ENCODE data around the gene CPZ.

Gene CPZ
- long read RNA-seq, donor 1, partial matches to known transcripts: 0 of 2 reads
- long read RNA-seq, donor 1, other reads (novel, unspliced or antisense): 0 of 2 reads
- long read RNA-seq, donor 2: 0 reads
- long read RNA-seq, donor 3, partial matches to known transcripts: 0 of 3 reads
- long read RNA-seq, donor 3, other reads (novel, unspliced or antisense): 0 of 3 reads
- long read RNA-seq, donor 4, partial matches to known transcripts: 0 of 2 reads
- long read RNA-seq, donor 4, other reads (novel, unspliced or antisense): 0 of 2 reads
- long read RNA-seq, donor 5, partial matches to known transcripts: 0 of 3 reads
- long read RNA-seq, donor 5, other reads (novel, unspliced or antisense): 0 of 3 reads
- long read RNA-seq, donor 6, partial matches to known transcripts: 0 of 1 reads
- long read RNA-seq, donor 6, other reads (novel, unspliced or antisense): 0 of 1 reads
- long read RNA-seq, donor 7, partial matches to known transcripts: 7 of 12 reads
- long read RNA-seq, donor 7, other reads (novel, unspliced or antisense): 0 of 12 reads
- long read RNA-seq, donor 8, partial matches to known transcripts: 0 of 2 reads
- long read RNA-seq, donor 8, other reads (novel, unspliced or antisense): 0 of 2 reads

DNA sequence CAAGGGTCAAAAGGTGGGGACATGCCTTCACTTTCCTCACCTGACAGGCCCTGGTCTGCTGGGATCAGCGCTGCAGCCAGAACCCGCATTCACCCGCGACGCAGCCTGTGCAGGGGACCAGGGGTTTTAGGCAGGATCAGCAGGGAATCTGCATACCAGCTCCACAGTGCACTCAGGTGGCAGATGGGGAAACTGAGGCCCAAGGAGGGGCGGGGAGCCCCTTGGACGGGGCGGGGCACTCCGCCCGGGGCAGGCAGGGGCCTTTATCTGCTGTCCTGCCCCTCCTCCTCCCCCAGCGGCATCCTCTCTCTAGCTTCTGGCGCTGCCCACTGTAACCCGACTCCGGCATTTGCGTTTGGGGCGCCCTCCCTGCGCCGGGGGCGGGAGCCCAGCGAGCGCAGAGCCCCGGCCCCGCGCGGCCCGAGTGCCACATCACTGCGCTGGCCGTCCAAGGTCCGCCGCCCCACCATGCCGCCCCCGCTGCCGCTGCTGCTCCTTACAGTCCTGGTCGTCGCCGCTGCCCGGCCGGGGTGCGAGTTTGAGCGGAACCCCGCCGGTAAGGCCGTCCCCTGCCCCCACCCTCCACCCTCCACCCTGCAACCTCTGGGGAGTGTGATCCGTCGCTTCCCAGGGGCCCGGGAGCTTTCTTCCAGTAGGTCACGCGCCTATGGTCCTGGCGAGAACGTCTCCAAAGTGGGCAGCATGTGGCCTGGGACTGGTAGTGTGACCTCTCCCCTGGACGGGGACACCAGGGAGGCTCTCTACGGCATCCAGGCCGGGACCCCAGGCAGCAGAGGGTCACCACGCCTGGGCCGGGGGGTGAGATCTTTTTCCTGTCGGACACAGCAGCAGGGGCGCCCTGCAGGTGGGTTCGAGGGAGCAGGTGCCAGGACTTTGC lies at the start of gene CPZ:
Gene CPZ (plus strand): TSS at position 400 of the 898 bp plus-strand sequence. CDS start 69 bp downstream, at position 469.
- DNase-seq: peak; percentile 63

DNA sequence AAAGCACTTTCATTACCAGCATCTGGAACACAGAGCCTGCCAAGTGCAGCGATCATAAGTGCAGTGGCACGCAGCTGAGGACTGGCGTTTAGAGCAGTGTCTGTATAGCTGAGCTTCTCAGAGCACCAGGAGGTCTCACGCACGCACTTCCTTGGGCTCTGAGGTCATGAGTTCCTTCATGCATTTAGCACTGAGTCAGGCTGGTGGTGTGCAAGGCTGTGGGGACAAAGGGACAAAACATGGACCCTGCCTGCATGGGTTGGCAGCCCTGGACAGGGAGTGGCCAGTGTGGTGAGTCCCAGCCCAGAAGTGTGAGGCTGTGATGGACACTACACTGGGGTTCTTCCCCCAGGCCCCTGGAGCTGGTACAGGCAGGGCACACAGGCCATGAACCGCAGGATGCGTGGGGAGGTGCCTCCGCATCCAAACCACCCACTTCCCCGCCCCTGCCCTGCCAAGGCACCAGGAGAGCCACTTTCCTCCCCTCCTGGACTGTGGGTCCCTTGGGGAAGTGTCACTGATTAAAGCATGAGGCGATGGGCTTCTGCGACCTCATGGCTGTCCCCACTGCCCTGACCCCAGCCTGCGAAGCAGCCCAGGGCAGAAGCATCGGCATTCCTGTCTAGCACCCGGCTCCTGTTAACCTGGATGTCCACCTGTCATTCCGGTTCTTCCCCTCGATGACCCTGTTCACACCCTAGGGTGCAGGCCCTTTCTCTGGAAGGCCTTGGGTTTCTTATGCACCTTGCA lies 49.6 kb upstream of the CPZ start:
- DNase-seq: no peak

DNA sequence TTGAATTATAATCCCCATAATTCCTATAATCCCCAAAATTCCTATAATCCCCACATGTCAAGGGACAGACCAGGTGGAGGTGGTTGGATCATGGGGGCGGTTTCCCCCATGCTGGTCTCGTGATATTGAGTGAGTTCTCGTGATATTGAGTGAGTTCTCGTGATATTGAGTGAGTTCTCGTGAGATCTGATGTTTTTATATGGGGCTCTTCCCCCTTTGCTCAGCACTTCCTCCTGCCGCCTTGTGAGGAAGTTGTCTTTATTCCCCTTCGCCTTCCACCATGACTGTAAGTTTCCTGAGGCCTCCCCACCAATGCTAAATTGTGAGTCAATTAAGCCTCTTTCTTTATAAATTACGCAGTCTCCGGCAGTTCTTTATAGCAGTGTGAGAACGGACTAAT lies 48.9 kb upstream of the CPZ start:
- DNase-seq: no peak

DNA sequence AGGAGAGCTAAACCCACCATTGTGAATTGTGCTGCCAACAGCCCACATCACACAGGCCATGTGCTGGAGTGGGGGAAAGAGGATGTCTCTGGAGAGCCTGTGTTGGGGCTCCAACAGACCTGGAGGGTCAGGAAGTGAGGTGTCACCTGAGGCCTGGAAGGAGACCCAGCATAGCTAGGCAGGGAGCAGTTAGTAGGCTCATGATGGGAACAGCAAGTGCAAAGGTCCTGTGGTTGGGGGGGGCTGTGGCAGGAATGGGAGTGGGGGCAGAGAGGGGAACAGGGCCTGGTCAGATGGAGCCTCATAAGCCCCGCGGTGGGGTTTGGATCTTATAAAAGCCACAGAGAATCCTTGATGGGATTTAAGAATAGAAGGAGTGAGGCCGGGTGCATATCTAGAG lies 48.3 kb upstream of the CPZ start:
- no peak for DNase-seq

DNA sequence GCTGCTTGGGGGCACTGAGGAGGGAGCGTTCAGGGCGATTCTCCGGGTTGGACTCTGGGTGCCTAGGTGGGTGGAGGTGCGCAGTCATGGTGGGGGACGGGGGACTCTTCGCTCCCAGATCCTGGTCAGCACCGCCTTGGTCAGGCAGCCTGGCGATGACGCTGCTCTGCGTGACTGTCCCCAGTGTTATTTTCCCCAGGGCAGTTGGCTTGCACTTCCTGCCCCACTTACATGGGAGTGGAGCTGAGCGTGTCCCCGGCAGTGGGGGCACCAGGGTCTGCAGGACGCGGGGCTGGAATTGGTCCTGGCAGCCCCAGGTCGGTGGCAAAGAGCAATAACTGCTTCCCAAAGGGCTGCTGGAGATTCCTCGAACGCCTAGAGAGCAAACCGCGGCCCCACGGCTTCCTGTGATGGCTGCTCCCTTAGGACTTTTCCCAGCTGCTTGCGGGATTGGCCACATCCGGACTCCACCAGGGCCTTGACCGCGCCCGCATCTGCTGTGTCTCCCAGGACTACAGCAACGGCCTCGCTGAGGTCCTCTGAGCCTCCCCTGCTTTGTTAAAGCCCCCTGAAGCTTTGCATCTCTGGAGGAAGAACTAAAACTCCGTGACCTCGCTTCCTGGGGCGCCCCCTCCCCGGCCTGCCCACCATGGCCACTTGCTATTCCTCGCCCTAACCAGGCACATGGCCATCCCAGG lies 47.7 kb upstream of the CPZ start:
- no peak for DNase-seq

DNA sequence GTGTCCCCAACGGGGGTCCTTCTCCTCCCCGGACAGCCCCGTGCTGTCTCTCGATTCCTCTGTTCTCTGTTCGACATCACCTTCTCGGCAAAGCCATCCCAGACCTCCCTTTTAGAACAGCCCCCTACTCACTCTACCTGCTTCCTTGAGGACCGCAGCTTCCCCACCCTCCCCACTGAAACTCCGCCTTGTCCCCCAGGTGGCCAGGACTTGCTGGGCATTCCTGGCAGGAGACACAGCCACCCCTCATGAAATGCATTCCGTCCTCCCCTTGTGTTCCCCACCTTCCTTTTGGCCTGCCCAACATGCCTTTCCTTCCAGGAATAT lies 47.2 kb upstream of the CPZ start:
- no peak for DNase-seq

DNA sequence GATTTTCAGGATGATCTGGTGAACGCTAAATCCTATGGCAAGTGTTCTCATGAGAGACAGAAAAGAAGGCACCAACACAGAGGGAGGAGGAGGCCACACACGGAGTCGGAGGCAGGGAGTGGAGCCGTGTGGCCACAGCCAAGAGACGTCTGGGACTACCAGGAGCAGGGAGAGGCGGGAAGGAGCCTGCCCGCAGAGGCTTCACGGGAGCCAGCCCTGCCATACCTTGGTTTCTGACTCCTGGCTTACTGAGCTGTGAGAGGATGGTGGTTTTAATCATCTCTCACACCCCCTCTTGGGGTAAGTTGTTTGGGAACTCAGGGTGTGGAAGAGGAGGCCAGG lies 45.8 kb upstream of the CPZ start:
- no peak for DNase-seq

DNA sequence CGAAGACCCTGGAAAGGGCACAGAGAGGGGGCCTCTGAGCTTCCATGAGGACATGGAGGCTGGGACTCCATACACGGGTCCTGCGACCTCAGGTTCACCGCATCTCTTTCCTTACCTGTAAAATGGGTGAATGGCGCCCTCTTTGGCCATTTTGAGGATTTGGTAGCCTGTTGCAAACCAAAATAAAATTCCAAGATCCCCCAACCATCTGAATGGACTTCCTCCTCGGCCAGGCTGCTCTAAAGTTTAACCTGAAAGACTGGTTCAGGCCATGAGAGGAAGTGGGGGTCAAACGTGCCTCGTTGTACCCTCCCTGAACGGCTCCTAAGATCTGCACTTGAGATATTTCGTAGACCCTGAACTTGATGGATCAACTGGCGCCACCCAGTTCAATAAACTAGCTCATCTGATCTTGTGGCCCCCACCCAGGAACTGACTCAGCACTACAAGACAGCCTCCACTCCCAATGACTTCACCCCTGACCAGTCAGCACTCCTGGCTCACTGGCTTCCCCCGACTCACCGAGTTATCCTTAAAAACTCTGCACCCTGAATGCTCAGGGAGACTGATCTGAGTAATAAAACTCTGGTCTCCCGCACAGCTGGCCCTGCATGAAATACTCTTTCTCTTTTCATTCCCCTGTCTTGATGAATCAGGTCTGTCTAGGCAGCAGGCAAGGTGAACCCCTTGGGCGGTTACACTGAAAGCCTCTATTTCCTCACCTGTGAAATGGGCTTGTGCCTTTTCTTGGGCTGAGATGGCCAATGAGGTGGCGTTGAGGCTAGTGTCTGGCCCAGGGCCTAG lies 45.3 kb upstream of the CPZ start:
- no peak for DNase-seq

DNA sequence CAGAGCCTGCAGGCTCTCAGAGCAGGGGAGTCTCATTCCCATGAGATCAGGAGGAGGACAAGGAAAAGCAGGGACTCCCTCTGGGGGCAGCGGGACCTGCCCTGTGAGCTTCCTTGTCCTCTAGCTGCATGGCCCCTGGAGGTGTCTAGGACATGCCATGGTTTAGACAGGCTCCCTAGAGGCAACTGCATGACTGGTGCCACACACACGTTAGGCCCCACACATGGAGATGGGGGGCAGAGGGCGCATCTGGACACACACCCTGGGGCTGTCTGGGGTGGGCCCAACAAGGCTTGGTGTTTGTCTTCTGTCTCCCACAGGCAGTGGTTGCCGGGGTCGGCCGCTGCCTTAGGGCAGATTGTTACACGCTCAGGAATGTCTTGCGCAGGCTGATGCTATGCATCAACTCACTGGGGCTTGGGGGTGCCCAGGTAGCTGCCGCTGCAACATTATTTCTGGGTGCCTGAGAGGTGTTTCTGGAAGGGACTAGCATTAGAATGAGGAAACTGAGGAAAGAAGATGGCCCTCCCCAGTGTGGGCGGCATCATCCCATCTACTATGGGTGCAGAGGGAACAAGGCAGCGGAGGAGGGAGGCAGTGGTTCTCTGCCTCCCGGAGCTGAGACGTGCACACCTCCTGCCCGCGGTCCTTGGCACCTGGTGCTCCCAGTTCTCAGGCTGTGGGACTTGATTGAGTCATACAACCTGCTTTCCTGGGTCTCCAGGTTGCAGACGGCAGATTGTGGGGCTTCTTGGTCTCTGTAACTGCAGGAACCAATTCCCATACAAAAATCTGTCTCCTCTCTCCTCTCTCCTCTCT lies 44.4 kb upstream of the CPZ start:
- DNase-seq: no peak

DNA sequence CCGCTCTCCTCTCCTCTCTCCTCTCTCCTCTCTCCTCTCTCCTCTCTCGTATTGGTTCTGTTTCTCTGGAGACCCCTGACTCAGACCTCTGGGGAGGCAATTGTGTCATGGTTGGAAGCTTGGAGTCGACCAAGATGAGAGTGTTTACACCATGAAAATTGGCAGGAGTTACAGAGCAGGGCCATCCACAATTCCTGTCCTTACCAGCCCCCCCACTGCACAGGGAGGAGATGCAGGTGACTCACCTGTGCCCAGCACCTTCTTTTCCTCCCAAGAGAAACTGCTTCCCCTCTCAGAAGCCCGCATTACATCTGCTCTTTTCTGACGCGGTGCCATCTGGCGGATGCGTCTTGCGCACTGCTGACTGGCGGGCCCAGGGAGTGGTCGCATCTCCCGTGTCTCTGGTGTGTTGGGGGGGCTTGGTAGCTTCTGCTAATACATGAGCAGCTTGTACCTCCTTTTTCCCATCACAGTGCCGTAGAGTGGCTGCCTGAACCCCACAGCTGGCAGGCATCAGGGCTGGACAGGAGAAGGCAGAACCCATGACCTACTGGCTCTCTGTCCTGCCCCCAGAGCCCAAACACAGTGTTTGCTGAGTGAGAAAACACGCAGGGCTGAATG lies 43.7 kb upstream of the CPZ start:
- no peak for DNase-seq

DNA sequence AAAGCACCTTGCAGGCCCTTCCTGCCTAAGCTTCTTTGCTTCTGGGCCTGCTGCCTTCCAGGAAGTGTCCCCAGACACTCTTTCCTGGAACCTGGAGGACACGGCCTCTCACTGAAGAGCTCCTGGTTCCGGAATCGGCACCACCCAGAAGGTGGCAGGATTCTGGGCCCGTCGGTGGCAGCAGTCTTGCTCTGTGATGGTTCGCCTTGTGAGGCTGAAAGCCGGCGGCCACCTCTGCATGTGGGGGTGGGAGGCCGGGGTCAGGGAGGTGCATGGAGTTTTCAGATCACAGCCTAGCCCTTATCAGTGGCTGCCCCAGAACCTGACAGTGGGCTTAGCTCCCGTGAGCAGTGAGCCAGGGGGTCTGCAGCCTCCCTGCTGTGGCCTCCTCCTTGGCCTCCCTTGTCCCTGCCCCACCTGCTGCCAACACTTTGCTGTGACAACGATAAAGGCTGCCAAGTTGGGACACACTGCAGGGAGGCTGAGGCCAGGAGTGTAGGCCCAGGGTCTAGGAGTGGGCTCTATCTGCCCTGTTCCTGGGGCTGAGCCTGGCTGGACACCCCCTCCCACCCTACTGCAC lies 43.1 kb upstream of the CPZ start:
- DNase-seq: no peak

DNA sequence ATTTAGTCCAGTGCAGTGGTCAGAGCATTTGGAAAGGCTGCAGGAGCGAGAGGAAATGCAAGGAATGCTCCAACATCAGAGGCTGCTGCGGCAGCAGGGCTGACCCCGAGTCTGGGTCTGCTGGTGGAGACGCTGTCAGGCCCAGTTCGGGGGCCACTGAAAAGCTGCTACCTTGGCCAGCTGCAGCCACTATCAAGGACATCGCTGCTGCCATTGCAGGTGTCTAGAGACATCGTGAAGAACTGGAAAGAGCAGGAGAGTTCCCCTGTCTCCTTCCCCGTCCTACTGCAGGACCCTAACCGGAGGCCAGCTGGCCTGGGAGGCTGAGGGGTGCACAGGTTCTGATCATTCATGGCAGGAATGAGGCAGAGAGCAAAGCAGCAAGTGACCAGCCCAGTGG lies 41.9 kb upstream of the CPZ start:
- DNase-seq: no peak

DNA sequence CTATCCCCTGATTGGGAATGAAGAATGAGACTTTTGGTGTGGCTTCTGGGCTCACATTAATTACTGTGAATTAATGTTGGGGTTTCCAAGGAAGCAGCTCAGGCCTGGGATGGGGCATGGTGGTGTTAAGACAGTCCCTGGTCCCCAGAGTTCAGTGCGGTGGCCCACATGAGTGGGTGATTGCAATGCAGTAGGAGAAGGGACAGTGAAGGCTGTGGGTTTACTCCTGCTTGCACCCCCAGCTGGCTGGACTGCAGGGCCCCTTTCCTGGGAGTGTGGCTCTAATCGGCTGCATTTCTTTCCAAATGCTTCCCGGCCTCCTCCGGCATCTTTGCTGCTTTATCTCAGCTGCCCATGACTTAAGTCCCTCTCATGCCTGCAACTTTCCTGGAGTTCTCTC lies 40.5 kb upstream of the CPZ start:
- DNase-seq: no peak

DNA sequence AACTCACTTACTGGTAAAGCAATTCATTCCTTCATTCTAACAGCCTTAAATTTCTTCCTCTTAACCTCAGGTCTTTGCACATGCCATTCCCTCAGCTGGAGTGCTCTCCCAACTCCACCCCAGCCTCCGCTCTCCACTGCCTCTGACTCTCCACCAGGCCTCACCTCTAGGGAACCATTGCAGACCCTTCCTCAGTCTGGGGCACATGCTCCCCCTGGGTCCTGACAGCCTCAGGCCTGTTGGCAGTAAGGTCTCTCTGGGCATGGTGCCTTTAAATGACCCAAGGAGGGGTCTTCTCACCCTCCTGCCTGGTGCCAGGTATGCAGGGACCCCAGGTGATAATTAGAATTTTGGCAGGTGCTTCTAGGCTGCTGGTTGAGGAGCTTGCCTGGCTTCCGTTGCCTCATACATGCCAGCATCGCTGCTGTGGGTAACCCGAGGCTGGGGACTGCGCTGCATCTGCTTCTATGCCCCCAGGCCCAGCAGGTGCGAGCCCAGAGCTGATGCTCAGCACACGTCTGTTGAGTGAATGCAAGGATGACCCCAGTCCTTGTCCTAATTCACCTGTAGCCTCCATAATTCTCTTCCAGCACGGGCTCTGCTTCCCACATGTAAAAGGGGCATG lies 39.9 kb upstream of the CPZ start:
- DNase-seq: no peak

DNA sequence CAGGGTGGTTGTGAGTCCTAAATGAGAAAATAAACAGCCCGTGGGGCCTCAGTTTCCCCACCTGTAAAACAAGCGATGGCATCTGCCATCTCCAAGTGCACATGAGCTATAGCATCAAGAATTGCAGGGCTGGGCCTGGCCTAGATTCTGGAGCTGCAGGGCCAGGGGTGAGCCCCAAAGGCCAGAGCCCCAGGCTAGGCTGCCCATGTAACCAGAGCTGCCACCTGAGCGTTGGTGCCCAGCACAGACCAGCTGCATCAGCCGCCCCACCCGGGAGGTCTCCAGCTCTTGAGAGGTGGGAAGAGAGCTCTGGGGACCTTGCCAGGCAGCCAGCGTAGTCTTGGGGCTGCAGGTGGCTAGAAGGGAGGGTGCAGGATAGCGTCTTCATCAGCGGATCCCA lies 39.3 kb upstream of the CPZ start:
- no peak for DNase-seq

DNA sequence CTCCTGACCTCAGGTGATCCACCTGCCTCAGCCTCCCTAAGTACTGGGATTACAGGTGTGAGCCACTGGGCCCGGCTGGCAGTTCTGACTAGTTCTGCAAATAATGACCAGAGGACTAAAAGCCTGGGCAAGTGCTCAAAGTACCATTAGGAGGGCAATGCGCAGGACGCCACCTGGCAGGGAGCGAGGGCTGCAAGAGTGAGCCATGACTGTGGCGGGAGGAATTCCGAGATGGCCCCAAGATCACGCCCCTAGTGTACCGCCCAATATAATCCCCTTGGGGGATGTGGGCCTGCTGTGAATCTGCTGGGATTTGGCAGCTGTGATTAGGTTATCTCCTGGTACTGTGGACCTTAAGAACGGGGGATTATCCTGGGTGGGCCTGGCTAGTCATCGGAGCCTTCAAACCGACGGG lies 38.6 kb upstream of the CPZ start:
- DNase-seq: no peak

DNA sequence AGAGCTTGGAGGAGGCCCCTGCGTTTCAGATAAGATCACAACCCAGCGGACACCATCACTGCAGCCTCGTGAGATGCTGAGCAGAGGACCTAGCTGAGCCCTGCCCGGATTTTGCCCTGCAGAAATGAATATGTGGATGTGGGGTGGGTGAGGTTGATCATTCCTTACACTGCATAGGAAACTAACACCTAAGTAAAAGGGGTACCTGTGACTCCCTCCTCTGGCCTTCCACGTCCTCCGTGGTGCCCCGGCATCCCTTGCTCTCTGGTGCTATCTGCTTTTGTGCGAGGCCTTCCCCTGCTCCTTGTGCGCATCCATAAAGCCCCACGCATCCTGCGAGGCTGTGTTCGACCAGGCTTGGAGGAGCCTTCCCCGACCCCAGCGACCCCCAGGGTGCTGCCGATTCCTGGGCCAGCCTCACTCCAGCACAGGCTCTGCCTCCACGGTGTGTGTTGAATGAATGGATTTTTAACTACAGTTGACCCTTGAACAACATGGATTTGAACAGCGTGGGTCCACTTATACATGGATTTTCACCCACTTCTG lies 37.9 kb upstream of the CPZ start:
- DNase-seq: no peak

DNA sequence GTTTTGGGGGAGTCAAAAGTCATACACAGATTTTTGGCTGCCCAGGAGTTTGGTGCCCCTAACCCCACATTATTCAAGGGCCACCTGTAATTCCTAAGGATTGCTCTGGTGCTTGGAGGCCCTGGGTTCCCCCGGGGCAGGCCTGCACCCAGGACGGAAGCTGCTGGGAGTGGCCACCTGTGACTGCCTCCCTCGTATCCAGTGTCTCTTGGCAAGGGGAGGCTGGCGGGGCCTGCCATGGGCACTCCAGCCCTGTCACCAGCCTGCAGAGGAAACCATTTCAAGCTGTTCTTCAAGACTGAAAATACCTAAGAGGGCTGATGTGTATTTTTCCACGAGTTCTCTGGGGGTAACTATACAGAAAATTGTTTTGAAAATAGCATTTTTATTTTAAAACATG lies 36.8 kb upstream of the CPZ start:
- no peak for DNase-seq
